Activated T-helper 2 cell treated with anti-CD3 and anti-CD28 coated beads, Interferon-gamma antibody, Interleukin-2, Interleukin-4, amounts not matched to agents 10 μg/mL and 5 μg/mL and 100 μg/mL, durations not matched to agents 14 hours and 24 hours and 36 hours (primary cell): ENCODE data around the gene ZIC4. TPM values are rescaled to one million over a fixed set of nuclear protein-coding genes. Genes with fewer than 3 reads are reported as not detected.

Source experiments
- DNase-seq: peaks from one replicate; pipeline ENCODE4 v3.0.0; 2021; ENCODE audit warnings: low spot score
- H3K27ac Mint-ChIP-seq: one replicate; pipeline ENCODE4 v1.8.0; 2021; ENCODE audit warnings: mixed read lengths
- H3K27me3 Mint-ChIP-seq: one replicate; pipeline ENCODE4 v1.8.0; 2021; ENCODE audit warnings: low read depth, mixed read lengths
- H3K36me3 Mint-ChIP-seq: one replicate; pipeline ENCODE4 v1.8.0; 2021; ENCODE audit warnings: low read depth, mixed read lengths
- H3K4me1 Mint-ChIP-seq: one replicate; pipeline ENCODE4 v1.8.0; 2021; ENCODE audit warnings: low read depth, mixed read lengths
- H3K4me3 Mint-ChIP-seq: one replicate; pipeline ENCODE4 v1.8.0; 2021; ENCODE audit warnings: low read depth, mild to moderate bottlenecking, moderate library complexity, mixed read lengths
- H3K9me3 Mint-ChIP-seq: one replicate; pipeline ENCODE4 v1.8.0; 2021; ENCODE audit warnings: mixed read lengths
- intact Hi-C: fragments of 100-400 bp; cut with micrococcal nuclease; formaldehyde crosslinking; loops from one replicate; pipeline ENCODE4 v1.15.1; 2023
- total RNA-seq: library from RNA; stranded (reverse); gene quantifications from 2 replicates; pipeline ENCODE4 v1.2.3, GENCODE V29; 2022

Gene ZIC4
- total RNA-seq, 1 donor from 2014 or later = not detected

GRCh38 chr3:147380387-147380951, 25.9 kb downstream of the ZIC4 start:
- Mint-ChIP-seq H3K27ac (no peak overlapping the region), H3K4me1 (no peaks in the 10 kb centered on the region), H3K27me3 (peaks cover 71% of the 10 kb centered on the region), H3K9me3 (no peaks in the 10 kb centered on the region), H3K4me3 (no peak overlapping the region), H3K36me3 (no peaks in the 10 kb centered on the region)
- no peak for DNase-seq
- intact Hi-C loops = no loop called here

DNA sequence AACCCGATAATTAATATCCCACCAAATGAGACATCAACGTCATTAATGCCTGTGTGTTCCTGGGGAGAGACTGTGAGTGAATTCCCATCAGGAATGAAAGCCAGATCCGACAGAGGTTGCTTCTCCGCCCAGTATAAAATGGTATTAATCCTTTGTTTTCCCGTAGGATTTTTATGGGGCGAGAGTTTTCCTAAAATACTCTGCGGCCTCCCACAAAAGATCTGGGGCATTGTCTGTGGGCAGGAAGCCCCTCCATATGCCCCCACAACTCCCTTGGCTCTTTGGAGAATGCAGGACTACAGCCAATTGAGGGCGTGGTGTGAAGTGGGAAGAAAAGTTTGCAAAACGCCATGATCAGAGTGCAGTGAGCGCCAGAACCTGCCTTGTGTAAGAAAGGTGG, 26.7 kb downstream of the ZIC4 start:
- H3K4me3 Mint-ChIP-seq = no peak overlapping the region
- H3K4me1 Mint-ChIP-seq = no peaks in the 10 kb centered on the region
- H3K27ac Mint-ChIP-seq = no peak overlapping the region
- peaks cover 65% of the 10 kb centered on the region for H3K27me3 Mint-ChIP-seq
- H3K9me3 Mint-ChIP-seq = no peaks in the 10 kb centered on the region
- intact Hi-C loops = loop anchor here (5.0 kb wide), 1 partner anchor 33 kb away; no protein-coding TSS in a partner anchor
- no peak for DNase-seq
- no peaks in the 10 kb centered on the region for H3K36me3 Mint-ChIP-seq

DNA sequence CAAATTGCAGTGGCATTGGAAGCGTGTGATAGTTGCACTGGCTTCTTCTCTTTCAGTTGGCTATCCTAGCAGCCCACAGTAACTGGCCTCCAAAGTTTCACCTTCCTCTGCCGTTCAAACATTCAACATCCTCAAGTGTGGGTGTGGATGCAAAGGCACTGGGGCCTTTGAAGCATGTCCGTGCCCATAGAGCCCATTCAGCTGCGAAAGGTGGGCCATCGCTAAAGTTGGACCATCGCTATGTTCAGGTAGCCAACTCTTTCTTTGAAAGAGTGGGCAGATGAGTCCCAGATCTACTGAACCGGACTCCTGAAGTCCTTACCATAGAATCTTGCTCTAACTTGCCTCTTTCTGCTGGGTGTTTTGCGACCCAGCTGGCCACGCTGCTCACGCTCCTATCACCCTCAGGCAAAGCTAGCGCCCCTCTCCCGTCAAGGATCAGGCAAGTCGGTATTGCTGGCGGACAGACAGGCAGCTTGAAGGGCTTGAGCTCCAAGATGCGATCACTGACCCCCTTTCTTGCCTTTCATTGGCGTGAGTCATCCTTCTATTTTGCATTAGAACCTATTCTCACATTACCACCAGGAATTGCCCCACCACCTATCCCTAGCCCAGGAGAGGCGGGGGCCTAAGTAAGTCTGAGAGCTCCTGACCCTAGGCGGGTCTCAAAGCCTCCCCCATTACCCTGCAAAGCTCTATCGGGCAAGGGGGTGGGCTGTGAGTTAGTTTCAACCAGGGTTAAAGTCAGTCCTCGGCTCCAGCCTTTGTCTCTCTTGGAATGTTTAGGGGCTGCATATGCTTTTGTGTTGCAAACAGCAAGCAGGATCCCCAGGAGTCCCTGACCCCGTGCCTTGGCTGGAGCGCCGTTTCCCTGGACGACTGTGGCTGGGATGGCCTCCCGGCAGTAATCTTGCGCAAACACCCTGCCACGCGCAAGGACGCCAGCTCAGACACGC, 28.7 kb downstream of the ZIC4 start:
- Mint-ChIP-seq H3K36me3 (no peaks in the 10 kb centered on the region), H3K9me3 (no peaks in the 10 kb centered on the region), H3K27me3 (peaks cover 63% of the 10 kb centered on the region), H3K4me1 (no peaks in the 10 kb centered on the region), H3K27ac (no peak overlapping the region), H3K4me3 (no peak overlapping the region)
- intact Hi-C loops = loop anchor here (5.0 kb wide), 1 partner anchor 35 kb away; no protein-coding TSS in a partner anchor
- DNase-seq = no peak

DNA sequence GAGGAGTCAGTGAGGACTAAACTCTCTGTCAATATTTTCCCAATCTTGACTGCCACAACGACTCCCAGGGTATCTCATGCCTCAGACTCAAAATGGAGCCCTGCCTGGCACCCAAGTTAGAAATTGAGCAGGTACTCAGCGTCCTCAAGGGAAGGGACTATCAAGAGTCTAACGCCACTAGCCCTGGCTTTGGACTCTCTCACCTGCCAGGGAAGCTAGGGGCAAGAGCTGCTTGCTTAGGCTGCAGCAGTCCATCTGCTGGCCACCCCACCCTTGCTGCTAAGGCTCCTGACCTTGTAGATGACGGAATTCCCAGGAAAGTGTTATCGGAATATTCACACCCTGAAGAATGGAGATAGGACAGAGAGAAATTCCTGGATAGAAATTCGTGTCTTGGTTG, 33.0 kb downstream of the ZIC4 start:
- Mint-ChIP-seq H3K27ac (no peak overlapping the region), H3K9me3 (no peaks in the 10 kb centered on the region), H3K4me3 (no peak overlapping the region), H3K36me3 (no peaks in the 10 kb centered on the region), H3K27me3 (peaks cover 69% of the 10 kb centered on the region), H3K4me1 (no peaks in the 10 kb centered on the region)
- intact Hi-C loops = loop anchor here (2.0 kb wide), 1 partner anchor 16 kb away; no protein-coding TSS in a partner anchor
- DNase-seq = no peak

DNA sequence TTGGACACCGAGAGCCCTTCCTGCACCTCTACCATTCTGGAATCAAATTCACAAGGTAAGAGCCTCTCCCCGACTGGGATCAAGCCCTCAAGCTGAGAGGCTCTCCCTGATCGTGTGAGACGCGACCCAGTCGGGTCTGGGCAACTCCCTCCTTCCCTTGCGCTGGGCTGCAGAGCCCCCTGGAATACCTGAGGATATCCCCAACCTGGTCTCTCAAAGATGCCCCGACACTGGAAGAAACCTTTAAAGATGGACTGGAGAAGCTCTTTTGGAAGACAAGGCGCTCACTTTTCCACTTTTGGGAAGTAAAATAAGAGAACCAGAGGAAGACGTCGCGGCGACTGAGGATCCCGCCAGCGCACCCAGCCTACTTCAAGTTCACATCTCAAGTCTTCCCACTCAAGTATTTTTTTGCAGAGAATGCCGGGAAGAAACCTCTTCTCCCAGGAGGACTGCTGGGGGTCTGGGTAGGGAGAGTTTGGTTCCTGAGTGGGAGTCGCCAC, 33.8 kb downstream of the ZIC4 start:
- no peaks in the 10 kb centered on the region for H3K36me3 Mint-ChIP-seq
- peaks cover 68% of the 10 kb centered on the region for H3K27me3 Mint-ChIP-seq
- no peaks in the 10 kb centered on the region for H3K9me3 Mint-ChIP-seq
- no peak for DNase-seq
- intact Hi-C loops = loop anchor here (2.0 kb wide), 1 partner anchor 16 kb away; no protein-coding TSS in a partner anchor
- no peak overlapping the region for H3K27ac Mint-ChIP-seq
- no peaks in the 10 kb centered on the region for H3K4me1 Mint-ChIP-seq
- H3K4me3 Mint-ChIP-seq = no peak overlapping the region

- Mint-ChIP-seq H3K27me3 (peaks cover 62% of the 10 kb centered on the region), H3K4me3 (no peak overlapping the region), H3K27ac (no peak overlapping the region), H3K36me3 (no peaks in the 10 kb centered on the region), H3K9me3 (no peaks in the 10 kb centered on the region), H3K4me1 (no peaks in the 10 kb centered on the region)
- DNase-seq = no peak
- intact Hi-C loops = loop anchor here (2.0 kb wide), 1 partner anchor 17 kb away; no protein-coding TSS in a partner anchor
Observed at GRCh38 chr3:147371771-147372340, 34.5 kb downstream of the ZIC4 start.

DNA sequence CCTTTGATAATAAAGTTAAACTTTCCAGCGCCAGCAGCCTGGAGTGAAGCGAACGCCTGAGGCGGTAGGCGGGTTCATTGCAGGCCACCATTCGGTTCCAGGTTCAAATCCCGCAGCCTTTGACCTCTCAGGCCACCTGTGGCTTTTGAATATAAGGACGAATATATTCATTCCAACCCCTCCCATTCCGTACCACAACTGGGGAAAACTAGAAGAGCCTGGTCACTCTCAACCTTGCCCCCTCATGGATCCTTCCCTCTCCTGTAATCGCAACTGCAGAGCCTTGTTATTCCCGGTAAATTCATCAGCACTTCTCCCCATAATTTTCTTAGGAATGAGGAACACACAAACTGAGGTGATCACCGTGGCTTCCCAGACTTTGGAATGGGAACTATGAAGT, 35.2 kb downstream of the ZIC4 start:
- Mint-ChIP-seq H3K27ac (no peak overlapping the region), H3K4me1 (no peaks in the 10 kb centered on the region), H3K36me3 (no peaks in the 10 kb centered on the region), H3K4me3 (no peak overlapping the region), H3K27me3 (peaks cover 62% of the 10 kb centered on the region), H3K9me3 (no peaks in the 10 kb centered on the region)
- DNase-seq = no peak
- intact Hi-C loops = no loop called here

DNA sequence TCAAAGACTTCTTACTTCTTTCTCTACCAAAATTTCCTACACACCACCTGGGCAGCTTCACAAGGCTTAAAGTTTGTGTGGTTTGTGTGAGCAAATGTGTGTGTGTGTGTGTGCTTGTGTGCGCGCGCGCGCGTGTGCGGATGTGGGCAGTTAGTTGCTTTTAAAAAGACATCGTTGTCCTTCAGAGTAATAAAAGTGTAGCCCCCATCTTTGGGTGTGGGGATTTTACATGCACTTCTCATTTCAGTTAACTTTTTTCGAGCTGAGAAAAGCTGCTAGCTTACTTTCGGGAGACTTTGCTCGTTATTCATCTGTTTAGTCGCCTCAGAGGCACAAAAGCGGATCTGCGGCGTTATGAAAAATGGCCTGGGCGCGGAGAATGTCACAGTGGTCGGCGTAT, 36.0 kb downstream of the ZIC4 start:
- Mint-ChIP-seq H3K36me3 (no peaks in the 10 kb centered on the region), H3K27ac (no peak overlapping the region), H3K27me3 (peaks cover 61% of the 10 kb centered on the region), H3K4me1 (no peaks in the 10 kb centered on the region), H3K4me3 (no peak overlapping the region), H3K9me3 (no peaks in the 10 kb centered on the region)
- intact Hi-C loops = no loop called here
- no peak for DNase-seq

GRCh38 chr3:147369661-147370123, 36.7 kb downstream of the ZIC4 start:
- Mint-ChIP-seq H3K27me3 (peaks cover 59% of the 10 kb centered on the region), H3K27ac (no peak overlapping the region), H3K4me1 (no peaks in the 10 kb centered on the region), H3K9me3 (no peaks in the 10 kb centered on the region), H3K4me3 (no peak overlapping the region), H3K36me3 (no peaks in the 10 kb centered on the region)
- no peak for DNase-seq
- intact Hi-C loops = no loop called here

DNA sequence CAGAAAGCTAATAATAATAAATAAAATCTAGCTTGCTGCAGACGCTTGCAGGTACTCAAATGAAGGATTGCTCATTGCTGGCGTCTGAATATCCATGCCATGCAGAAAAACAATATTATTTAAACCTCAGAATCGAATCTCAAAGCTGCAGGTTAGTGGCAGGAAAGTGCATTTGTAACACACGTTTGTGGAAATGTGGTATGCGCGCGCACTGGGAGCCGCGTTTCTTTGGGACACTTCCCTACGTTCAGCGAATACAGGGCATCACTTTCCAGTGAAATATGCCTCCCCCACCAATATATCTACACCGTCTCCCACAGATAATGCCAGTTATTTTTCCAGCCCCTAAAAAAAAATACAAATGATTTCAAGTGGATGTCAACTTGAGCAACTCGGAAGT, 37.1 kb downstream of the ZIC4 start:
- no peaks in the 10 kb centered on the region for H3K36me3 Mint-ChIP-seq
- H3K9me3 Mint-ChIP-seq = no peaks in the 10 kb centered on the region
- intact Hi-C loops = no loop called here

DNA sequence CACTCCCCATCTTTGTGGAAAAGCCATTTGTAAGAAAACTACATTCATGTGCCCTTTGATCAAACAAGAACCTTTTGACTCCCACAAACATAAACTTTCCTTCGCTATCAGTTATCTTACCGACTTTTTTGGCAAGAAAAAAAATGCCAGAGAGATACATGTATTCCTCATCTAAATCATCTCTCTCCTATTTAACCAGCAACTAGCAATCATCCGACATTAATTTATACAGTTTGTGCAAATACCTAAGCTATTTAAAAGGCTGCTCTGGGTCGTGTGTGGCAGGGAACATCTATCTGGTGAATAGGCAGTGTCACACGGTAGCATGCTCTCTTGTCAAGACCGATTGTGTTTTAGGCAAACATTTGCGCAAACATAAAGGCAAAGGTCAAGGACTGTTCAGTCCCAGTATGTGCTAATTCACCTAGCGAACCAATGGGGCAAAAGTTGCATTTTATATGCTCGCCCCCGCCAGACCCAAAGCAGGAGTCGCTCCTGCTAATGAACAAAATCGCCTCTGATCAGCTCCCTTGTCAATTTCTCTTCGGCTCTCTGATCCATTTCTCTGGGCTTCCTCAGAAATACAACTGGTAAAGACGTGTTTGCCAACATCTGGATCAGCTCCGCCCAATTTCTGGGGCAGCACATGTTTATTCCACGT, 37.7 kb downstream of the ZIC4 start:
- no peaks in the 10 kb centered on the region for H3K9me3 Mint-ChIP-seq
- intact Hi-C loops = no loop called here
- H3K4me1 Mint-ChIP-seq = no peaks in the 10 kb centered on the region

More for the DNA sequence above, 37.1 kb downstream of the ZIC4 start:
- no peak overlapping the region for H3K4me3 Mint-ChIP-seq
- H3K27me3 Mint-ChIP-seq = peaks cover 59% of the 10 kb centered on the region
- DNase-seq = no peak
- no peak overlapping the region for H3K27ac Mint-ChIP-seq
- H3K4me1 Mint-ChIP-seq = no peaks in the 10 kb centered on the region

GRCh38 chr3:147368151-147368550, 38.2 kb downstream of the ZIC4 start:
- Mint-ChIP-seq H3K27ac (no peak overlapping the region), H3K27me3 (peaks cover 48% of the 10 kb centered on the region), H3K4me3 (no peak overlapping the region), H3K36me3 (no peaks in the 10 kb centered on the region), H3K4me1 (no peaks in the 10 kb centered on the region), H3K9me3 (no peaks in the 10 kb centered on the region)
- intact Hi-C loops = no loop called here
- no peak for DNase-seq

More for the DNA sequence above, 37.7 kb downstream of the ZIC4 start:
- peaks cover 54% of the 10 kb centered on the region for H3K27me3 Mint-ChIP-seq
- no peaks in the 10 kb centered on the region for H3K36me3 Mint-ChIP-seq
- H3K27ac Mint-ChIP-seq = no peak overlapping the region
- H3K4me3 Mint-ChIP-seq = no peak overlapping the region
- no peak for DNase-seq
